Measurements from ENCODE around the gene VWF.
A peak's percentile ranks its signal among the peaks of the same experiment; 100 is the strongest.
"Not testable (repeated sequence)": the region's sequence is repeated elsewhere in the genome, so short reads cannot be mapped to it uniquely, and the experiment has no call there.

The VWF gene

DNA sequence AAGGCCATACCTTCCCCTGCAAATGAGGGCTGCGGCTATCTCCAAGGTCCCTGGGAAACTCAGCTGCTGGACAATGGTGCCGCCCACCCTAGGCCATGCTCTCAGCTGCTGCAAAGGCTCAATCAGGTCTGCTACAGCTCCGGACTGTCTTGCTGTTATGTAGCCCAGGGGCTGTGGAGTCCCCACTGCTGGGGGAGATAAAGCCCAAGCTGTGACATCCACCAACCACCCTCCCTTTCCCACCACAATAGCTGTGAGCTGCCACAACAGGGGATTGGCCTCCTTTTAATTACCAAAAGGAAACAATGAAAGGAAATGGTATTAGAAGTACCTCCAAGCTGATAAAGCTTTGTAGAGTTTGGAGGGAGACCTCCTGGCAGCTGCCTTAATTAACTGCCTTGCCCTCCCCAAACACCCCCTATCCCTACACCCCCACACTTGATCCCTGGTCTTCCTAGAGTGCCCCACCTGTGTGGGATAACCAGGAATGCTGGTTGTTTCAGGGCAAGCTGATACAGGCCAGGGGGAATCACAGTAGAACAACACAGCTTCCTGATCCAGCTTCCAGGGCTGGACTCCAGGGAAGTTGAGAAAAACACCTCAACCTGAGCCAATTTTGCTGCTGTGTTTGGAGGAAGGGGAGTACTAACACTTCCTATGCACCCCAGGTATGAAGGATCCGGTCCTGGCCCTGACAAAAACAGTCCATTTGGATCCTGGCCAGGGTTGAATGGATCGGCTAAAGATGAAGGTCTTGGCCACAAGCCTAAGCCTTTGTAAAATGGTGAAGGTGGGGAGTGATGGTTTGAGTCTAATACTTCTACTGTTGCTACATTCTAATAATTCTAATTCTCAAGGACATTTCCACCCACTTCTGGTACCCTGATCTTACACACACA, at the start of gene VWF:
Gene VWF (minus strand): TSS at position 260 of the 899 bp plus-strand sequence. CDS start 1,474 bp downstream, outside the sequence.
- DNase-seq: no peak
- in situ Hi-C loops (cut with MboI; ENCODE audit: low pct_unique_long_range_greater_than_20kb, low sequenced_read_pairs): no loop called here

GRCh38 chr12:6172862-6173261, 48.4 kb upstream of the VWF start:
- in situ Hi-C loops (cut with MboI; ENCODE audit: low pct_unique_long_range_greater_than_20kb, low sequenced_read_pairs): no loop called here

DNA sequence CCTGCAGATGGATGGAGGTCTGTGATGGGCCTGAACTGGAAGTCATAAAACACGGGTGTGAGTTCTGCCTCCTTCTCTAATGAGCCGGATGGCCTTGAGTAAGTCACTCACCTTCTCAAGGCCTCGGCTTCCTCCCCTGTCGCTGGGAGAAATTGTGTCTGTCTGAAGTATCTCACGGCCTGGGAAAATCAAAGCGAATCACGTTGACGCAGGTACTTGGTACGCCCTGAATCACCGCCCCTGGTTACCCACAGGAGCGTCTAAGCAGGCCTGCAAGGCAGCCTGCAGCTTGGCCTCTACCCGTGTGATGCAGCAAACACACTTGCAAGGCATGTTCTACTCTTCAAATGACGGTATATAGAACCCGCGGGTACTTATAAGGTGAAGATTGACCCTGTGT, 47.6 kb upstream of the VWF start:
- no peak for DNase-seq
- in situ Hi-C loops (cut with MboI; ENCODE audit: low pct_unique_long_range_greater_than_20kb, low sequenced_read_pairs): no loop called here

More at GRCh38 chr12:6172862-6173261, 48.4 kb upstream of the VWF start:
- no peak for DNase-seq

GRCh38 chr12:6171409-6172015, 47.0 kb upstream of the VWF start:
- DNase-seq: no peak
- in situ Hi-C loops (cut with MboI; ENCODE audit: low pct_unique_long_range_greater_than_20kb, low sequenced_read_pairs): no loop called here

DNA sequence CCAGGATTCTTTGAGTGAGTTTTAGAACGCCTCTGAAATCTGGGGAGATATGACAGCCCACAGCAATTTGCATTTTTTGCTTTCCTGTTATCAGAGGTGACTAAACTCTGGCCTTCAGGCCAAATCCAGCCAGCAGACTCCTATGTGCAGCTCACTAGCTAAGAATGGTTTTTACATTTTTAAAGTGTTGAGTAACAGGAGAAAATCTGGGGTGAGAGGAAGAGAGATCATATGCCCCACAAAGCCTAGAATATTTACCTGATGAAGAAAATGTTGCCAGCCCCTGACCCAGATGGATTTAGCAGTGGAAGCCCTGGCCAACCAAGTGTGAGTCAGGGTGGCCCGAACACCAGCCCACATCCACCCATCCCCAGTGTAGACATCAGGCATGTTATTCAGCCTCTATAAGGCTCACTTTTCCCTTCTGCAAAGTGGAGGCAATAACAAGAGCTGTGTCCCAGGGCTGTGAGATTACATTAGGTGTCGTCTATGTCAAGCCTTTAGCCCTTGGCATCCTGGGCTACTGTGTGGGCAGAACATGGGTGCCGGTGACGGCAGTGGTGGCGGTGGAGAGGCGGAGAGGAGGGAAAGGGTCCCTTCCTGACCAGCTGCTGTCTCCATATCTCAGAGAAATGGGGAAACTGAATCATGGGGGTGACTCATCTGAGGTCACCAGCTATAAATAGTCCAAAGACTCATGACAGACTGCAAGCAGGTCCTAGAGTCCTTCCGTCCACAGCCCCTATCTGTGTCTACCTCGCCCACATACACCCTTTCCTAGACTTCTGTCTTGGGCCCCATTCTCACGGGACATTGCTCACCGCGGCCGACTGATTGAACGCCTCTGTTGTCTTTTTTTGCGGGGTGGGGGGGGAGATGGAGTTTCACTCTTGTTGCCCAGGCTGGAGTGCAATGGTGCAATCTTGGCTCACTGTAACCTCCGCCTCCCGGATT, 43.1 kb upstream of the VWF start:
- in situ Hi-C loops (cut with MboI; ENCODE audit: low pct_unique_long_range_greater_than_20kb, low sequenced_read_pairs): no loop called here
- peak; percentile 88 for DNase-seq

- in situ Hi-C loops (cut with MboI; ENCODE audit: low pct_unique_long_range_greater_than_20kb, low sequenced_read_pairs): no loop called here
These were observed 42.3 kb upstream of the VWF start for GRCh38 chr12:6166808-6167207.

DNA sequence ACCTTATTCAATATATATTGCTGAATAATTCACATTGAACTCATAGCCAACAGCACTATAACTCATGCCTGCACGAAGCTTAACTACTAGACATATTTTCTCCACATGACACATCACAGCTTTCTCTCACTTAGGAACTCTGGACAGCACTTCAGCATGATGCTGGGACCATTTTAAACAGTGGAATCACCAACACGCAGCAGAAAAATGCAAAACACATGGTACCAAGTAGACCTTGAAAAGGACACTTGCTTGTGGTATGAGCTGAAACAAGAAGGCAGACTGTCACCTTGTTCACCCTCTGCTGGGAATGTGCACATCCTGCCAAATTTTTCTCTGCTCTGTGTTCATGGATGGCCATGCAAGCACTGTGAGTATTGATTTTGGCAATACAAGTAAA, 40.9 kb upstream of the VWF start:
- in situ Hi-C loops (cut with MboI; ENCODE audit: low pct_unique_long_range_greater_than_20kb, low sequenced_read_pairs): no loop called here
- no peak for DNase-seq

More at GRCh38 chr12:6166808-6167207, 42.3 kb upstream of the VWF start:
- no peak for DNase-seq

DNA sequence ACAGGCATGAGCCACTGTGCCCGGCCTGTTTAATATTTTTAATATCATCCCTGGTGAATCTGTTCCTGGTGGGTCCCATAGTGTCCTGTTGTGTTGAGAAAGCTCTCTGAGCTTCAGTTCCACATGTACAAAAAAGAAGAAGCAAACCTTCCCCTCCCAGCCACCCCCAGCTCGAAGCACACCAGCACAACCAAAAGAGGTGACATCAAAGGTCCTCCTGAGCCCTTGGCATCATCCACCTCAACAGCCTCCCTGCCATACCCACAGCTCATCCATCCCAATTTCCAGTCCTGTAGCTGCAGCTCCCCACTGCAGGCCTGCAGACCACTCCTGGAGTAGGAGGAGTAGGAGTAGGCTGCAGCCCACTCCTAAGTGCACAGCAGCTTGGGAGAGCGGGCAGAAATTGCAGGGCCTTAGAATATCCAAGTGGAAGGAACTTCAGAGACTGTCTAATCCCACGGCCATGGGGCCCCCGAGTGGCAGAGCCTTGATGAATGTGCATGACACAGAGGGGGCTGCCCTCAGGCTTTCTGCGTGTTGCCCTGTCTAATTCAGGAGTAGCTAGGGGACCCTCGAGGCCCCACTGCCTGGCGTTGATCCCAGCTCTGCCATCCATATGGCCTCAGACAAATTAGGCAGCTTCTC, 39.1 kb upstream of the VWF start:
- in situ Hi-C loops (cut with MboI; ENCODE audit: low pct_unique_long_range_greater_than_20kb, low sequenced_read_pairs): no loop called here
- no peak for DNase-seq

DNA sequence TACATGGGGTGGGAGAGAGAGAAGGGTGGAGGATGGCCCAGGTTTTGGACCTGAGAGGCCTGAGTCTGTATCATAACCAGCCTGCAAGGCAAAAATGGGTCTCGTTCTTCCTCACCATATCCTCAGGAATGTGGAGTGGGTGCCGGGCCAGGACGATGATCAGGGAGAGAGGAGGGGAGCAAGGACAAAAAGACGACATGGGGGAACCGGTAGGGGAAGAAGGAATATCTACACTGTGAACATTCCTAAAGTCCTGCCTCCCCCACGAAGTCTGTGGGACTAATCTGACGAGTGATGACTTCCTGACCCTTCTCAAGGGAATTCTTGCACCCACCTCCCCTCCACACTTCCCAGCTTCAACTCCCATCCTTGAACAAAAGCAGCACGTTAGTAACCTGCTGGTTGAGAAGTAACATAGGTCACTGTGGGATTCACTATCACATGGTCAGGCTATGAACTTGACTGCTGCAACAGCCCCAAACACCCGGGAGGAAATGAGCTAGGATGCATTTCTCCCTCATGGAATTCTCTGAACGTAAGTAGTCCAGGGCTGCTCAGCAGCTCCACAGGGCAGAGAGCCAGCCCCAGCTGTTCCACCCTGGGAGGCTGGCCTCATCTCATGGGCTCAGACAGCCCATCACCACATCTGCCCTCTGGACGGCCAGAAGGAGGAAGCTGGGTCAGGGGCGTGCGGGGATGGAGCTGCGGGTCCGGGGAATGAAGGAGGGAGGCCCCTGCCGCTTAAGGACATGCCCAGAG, 36.8 kb upstream of the VWF start:
- in situ Hi-C loops (cut with MboI; ENCODE audit: low pct_unique_long_range_greater_than_20kb, low sequenced_read_pairs): no loop called here

GRCh38 chr12:6160049-6160649, 35.7 kb upstream of the VWF start:
- DNase-seq; in situ Hi-C loops (cut with MboI; ENCODE audit: low pct_unique_long_range_greater_than_20kb, low sequenced_read_pairs): not testable (repeated sequence)

More for the DNA sequence above, 36.8 kb upstream of the VWF start:
- peak; percentile 37 for DNase-seq

- DNase-seq; in situ Hi-C loops (cut with MboI; ENCODE audit: low pct_unique_long_range_greater_than_20kb, low sequenced_read_pairs): not testable (repeated sequence)
These were observed 34.9 kb upstream of the VWF start for GRCh38 chr12:6159166-6160011.

DNA sequence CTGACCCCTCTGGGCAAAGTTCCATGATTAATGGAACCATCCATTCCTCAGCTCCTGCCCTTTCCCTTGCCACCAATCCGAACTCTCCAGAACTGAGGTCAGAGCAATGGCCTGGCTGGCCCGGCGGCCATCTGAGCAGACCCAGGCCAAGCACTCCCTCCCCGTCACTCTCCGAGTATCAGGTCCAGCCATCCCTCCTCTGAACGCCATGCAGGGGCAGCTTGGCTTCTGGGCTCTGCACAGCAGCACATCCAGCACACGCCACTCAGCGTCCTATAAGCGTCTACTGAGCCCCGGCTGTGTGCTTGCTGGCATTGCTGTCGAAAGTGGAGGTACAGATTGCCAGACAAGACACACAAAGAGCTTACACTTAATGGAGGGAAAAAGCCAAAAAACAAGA, 34.3 kb upstream of the VWF start:
- no peak for DNase-seq
- in situ Hi-C loops (cut with MboI; ENCODE audit: low pct_unique_long_range_greater_than_20kb, low sequenced_read_pairs): no loop called here

- in situ Hi-C loops (cut with MboI; ENCODE audit: low pct_unique_long_range_greater_than_20kb, low sequenced_read_pairs): no loop called here
- DNase-seq: no peak
These were observed 33.8 kb upstream of the VWF start for GRCh38 chr12:6158255-6158654.

- in situ Hi-C loops (cut with MboI; ENCODE audit: low pct_unique_long_range_greater_than_20kb, low sequenced_read_pairs): no loop called here
- DNase-seq: no peak
These were observed 33.0 kb upstream of the VWF start for GRCh38 chr12:6157482-6157881.

DNA sequence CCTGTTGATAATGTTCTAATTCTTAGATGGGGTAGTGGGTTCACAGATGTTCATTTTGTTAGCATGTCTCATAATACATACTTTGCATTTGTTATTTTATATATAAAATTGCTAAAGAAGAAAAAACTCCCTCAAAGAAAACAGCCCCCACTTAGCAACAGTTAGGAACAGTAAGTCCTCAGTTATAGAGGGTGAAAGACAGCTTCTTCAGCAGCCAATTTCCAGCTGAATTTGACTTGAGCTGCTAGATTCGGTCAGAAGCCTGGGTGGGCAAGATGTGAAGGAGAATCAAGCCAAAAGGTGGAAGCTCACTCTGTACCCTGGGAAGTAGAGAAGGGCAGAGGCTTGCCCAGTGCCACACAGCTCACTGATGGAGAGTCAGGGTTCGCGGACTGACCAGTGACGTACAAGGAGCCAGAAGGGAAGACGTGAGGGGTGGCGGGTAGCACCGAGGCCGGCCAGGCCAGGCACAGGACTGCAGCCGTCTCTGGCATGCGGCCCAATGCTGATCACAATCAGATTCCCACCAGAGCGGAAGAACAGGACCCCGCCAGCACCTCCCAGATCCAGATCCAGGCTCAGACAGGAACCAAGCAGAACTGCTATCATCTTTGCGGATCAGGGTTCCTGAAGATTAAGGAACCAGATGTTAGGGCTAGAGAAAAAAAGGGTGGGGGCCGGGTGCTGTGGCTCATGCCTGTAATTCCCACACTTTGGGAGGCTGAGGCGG, 30.4 kb upstream of the VWF start:
- DNase-seq: no peak
- in situ Hi-C loops (cut with MboI; ENCODE audit: low pct_unique_long_range_greater_than_20kb, low sequenced_read_pairs): no loop called here

DNA sequence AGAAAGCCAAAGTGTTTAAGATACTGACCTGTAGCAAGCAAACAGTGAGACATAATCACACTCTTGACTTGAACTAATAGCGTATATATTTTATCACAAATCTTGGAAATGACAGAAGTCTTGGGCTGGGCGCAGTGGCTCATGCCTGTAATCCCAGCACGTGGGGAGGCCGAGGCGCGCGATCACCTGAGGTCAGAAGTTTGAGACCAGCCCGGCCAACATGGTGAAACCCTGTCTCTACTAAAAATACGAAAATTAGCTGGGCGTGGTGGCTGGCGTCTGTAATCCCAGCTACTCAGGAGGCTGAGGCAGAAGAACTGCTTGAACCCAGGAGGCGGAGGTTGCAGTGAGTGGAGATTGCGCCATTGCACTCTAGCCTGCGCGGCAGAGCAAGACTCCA, 24.3 kb upstream of the VWF start:
- DNase-seq; in situ Hi-C loops (cut with MboI; ENCODE audit: low pct_unique_long_range_greater_than_20kb, low sequenced_read_pairs): not testable (repeated sequence)
